ENCODE data around the gene POGZ.

DNA sequence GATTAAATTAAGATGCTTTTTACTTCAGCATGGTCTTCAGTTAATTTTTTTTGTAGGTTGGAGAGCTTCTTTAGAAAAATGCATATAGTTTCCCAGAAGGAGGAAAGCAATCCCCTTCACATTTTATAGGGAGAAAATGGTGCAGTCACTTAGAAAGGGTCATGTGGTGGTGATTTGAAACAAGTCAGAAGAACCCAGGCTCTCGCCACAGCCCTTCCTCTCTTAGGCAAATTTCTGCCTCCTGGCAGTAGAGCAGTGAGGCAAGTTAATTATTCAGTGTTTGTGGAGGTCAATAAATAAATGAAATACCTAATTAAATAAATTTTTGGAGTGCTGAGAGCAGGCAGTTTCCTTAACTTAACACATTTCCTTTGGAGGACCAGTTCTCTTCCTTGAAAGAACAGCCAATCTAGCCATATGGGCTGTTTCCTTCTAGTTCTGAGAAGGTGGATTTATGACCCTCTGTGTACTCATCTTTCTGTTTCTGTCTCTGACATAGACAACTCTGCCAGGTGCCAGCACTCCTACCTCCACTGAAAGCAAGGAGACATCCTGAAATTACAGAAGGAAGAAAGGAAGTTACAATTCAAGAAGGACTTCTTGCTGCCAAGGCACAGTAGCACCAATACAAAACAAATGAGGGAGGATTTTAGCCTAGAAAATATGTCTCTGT, 19.0 kb upstream of the POGZ start:
- TF ChIP-seq, protein P1, sequence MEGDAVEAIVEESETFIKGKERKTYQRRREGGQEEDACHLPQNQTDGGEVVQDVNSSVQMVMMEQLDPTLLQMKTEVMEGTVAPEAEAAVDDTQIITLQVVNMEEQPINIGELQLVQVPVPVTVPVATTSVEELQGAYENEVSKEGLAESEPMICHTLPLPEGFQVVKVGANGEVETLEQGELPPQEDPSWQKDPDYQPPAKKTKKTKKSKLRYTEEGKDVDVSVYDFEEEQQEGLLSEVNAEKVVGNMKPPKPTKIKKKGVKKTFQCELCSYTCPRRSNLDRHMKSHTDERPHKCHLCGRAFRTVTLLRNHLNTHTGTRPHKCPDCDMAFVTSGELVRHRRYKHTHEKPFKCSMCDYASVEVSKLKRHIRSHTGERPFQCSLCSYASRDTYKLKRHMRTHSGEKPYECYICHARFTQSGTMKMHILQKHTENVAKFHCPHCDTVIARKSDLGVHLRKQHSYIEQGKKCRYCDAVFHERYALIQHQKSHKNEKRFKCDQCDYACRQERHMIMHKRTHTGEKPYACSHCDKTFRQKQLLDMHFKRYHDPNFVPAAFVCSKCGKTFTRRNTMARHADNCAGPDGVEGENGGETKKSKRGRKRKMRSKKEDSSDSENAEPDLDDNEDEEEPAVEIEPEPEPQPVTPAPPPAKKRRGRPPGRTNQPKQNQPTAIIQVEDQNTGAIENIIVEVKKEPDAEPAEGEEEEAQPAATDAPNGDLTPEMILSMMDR (IDR thresholded peaks at IDR 0.05): no peak
- TF ChIP-seq POLR2A (IDR thresholded peaks at IDR 0.05): no peak

Measured in esophagus squamous epithelium (tissue), 4 donors.